ENCODE results near the gene AMMECR1.
"Not testable (repeated sequence)": the region's sequence is repeated elsewhere in the genome, so short reads cannot be mapped to it uniquely, and the experiment has no call there.

AMMECR1 gene

DNA sequence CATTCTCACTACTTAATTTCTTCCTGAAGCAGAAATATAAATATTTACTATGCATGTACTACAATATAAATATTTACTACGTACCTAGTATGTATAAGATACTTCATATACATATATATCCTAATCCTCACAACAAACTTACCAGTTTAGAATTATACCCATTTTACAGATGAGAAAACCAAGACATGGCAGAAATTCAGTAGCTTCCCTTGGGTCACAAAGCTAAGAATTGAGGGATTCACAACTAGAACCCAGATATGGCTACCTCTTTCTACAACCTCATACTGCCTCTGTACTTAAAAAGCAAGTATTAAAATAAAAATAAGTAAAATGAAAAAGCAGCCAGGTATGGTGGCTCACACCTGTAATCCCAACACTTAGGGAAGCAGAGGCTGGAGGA, 65.9 kb downstream of the AMMECR1 start:
- no peak for DNase-seq

GRCh38 chrX:110251526-110251925, 66.4 kb downstream of the AMMECR1 start:
- no peak for DNase-seq

- no peak for DNase-seq
Observed at GRCh38 chrX:110250847-110251246, 67.0 kb downstream of the AMMECR1 start.

DNA sequence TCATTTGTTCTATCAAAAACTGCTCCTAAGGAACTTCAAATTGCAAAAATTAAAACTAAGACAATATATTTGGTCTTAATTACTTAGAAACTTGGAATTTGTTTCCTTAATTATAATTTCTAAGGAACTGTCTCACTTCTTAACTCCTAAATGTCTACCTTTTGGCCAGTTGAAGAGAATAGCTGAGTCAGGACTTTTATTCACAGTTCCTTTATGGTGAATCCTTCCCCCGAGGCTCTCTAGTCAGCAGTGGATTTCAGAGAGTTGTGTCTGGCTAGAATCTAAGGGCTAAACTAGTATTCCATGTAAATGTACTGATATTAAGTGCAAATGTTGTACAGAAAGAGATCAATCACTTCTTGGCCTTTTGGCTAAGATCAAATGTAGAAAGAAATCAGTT, 69.3 kb downstream of the AMMECR1 start:
- DNase-seq = no peak

GRCh38 chrX:110245011-110245410, 72.9 kb downstream of the AMMECR1 start:
- no peak for DNase-seq

DNA sequence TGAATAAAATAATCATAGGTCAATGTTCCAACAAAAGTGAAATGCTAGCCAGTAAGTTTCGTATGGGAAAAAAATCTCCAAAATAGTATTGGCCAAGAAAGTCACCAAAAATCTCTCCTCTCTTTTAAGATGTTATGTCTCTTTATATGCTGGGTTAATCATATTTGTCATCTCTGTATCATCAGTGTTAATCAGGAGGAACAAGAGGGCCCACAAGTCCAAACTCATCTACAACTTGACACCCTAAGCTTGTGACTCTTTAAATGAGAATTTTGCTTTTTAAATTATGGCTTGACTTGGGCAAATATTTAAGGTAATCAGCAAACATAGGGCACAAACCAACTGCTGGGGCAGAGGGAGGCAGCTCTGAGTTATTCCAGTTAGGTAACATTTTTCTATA, 75.5 kb downstream of the AMMECR1 start:
- no peak for DNase-seq

DNA sequence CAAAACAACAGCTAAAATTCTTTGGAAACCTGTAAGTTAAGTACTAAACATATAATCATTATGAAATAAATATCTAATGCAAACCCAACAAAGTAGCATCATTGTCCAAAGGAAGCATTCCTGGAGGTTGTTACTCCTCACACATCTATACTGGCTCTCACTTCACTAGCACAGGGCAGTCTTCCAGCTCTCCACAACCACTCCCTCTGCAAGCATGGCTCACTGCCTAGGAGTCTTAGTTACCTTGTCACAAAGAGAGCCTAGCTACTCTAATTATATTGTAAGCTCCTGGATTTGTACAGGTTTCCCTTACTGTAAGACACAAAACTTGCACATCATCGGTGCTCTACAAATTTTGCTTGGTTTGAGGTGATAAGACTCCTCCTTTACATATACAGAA, 76.1 kb downstream of the AMMECR1 start:
- no peak for DNase-seq

- DNase-seq = peak; percentile 63
Observed at GRCh38 chrX:110238259-110238658, 79.6 kb downstream of the AMMECR1 start.

- DNase-seq = not testable (repeated sequence)
Observed at GRCh38 chrX:110231485-110231884, 86.4 kb downstream of the AMMECR1 start.

GRCh38 chrX:110229497-110230111, 88.3 kb downstream of the AMMECR1 start:
- DNase-seq = peak; percentile 84

GRCh38 chrX:110228453-110228852, 89.4 kb downstream of the AMMECR1 start:
- DNase-seq = no peak

DNA sequence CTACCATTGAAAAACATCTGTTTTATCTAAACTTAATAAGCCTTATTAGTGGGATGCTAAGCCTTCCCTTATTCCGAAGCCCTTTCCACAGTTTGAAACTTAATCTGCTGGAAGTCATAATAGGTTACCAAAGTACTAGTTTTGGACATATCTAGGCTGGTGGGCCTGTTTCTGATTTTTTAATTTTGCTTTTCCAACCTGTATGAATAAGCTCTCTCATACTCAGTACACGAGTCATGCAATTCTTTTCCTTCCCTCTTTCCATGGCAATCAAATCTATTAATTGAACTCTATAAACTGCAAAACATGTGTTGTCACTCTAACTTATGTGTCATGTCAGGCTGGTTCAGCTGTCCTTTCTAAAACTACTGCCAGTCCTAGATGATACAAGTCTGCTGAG, 91.0 kb downstream of the AMMECR1 start:
- DNase-seq = no peak

DNA sequence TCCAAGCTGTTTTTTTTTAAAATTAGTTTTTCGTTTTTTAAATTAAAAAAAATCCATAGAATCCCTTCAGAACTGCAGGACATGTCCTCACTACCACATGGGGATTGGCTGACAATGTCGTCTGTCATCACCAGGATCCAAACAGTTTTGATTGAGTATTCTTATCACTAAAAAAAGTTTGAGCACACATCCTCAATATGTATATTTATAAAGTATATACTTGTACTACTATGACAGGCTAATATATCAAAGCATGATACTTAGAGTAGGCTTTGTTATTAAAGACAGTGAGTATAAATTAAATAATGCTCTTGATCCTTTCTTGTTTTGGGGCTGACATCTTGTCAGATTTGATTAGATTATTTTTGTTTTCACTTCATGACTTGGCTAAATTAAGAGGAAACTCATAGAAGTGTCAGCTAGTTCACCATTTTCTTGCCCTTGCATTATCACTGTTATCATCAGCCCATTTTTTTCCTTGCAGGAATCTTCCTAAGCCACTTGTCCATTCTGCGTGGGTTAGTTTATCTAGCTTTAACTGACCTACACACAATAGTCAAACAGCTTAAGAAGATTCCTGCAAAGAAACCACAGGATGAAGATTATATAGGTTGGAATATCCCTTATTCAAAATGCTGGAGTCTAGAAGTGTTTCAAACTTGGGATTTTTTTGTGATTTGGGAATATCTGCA, 92.8 kb downstream of the AMMECR1 start:
- DNase-seq = no peak

GRCh38 chrX:110222497-110223257, 95.2 kb downstream of the AMMECR1 start:
- no peak for DNase-seq

GRCh38 chrX:110219920-110220319, 98.0 kb downstream of the AMMECR1 start:
- DNase-seq = no peak

- no peak for DNase-seq
Observed at GRCh38 chrX:110218591-110218990, 99.3 kb downstream of the AMMECR1 start.

DNA sequence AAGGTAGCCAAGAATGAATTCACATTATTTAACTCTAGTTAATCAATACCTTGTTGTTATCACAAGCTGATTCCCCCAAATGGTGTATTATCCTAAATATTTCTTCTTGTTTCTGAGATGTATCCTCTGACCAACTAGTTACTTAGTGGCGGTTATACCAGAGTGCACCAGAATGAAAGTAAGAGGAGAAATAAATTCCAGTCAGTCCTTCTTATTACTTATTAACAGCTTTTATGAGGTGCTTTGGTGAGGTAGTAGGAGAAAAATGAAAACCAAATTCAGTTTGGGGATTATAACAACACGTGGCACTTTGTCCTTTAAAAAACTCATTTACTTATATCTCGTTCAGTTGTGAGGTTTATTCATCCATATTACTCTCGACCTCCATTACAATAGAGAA, 101.9 kb downstream of the AMMECR1 start:
- DNase-seq = no peak

DNA sequence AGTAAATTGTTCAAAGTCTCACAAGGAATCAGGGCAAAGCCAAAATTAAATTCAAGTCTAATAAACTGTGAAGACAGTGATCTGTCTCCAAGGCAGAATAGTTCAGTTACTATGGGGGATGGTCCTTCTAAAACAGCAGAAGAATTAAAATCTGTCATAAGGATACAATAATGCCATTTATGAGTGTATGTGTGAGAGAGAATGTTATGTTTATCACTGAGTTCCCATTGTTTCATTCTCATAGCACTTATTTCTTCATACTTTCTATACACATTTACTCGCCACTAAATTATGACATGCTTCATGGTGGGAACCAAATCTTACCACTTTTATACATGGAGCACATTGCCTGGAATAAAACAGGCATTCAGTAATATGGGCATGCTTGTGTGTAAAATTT, 102.5 kb downstream of the AMMECR1 start:
- DNase-seq = no peak

GRCh38 chrX:110214684-110215083, 103.2 kb downstream of the AMMECR1 start:
- no peak for DNase-seq

GRCh38 chrX:110213183-110213582, 104.7 kb downstream of the AMMECR1 start:
- no peak for DNase-seq

- no peak for DNase-seq
Observed at GRCh38 chrX:110212299-110212698, 105.6 kb downstream of the AMMECR1 start.

DNA sequence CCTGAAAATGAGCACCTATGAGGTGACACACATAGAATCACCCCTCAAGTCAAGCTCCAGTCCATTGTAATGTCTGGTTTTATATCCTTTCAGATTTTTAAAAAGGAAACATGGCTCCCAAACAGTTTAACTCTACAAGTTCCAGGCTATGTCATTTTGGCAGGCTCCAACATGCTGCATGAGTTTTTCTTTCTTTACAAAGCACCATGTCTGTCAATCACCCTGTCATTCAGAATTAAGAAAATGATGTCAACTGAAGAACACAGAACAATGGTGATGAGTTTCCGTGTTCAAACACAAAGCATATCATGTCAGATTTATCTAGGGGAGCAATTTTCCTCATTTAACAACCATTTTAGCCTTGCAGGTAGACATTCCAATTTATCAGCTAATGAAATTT, 106.5 kb downstream of the AMMECR1 start:
- DNase-seq = no peak

- DNase-seq = no peak
Observed at GRCh38 chrX:110210417-110211139, 107.3 kb downstream of the AMMECR1 start.

Data from CD4-positive, alpha-beta T cell treated with Interleukin-21 for 1 hour (primary cell).